ENCODE measurements around the gene CTRB2.
A peak's percentile ranks its signal among the peaks of the same experiment; 100 is the strongest.

Gene CTRB2

GRCh38 chr16:75206749-75207451 lies at the start of gene CTRB2:
Gene CTRB2 (minus strand): TSS chr16:75207161. CDS start chr16:75207141, 20 bp downstream.
- no peak for DNase-seq (ENCODE audit: low spot score)

- peak; percentile 60 for DNase-seq (ENCODE audit: low spot score)
These were observed 49.2 kb upstream of the CTRB2 start for GRCh38 chr16:75256059-75256571.

- no peak for DNase-seq (ENCODE audit: low spot score)
These were observed 47.4 kb upstream of the CTRB2 start for GRCh38 chr16:75254359-75254837.

- no peak for DNase-seq (ENCODE audit: low spot score)
These were observed 46.3 kb upstream of the CTRB2 start for GRCh38 chr16:75252946-75253911.

- no peak for DNase-seq (ENCODE audit: low spot score)
These were observed 45.3 kb upstream of the CTRB2 start for GRCh38 chr16:75252049-75252864.

- DNase-seq (ENCODE audit: low spot score): peak; percentile 92
These were observed 44.5 kb upstream of the CTRB2 start, which contains the start of gene BCAR1 for GRCh38 chr16:75251280-75252048. Gene BCAR1 (minus strand): TSS chr16:75251624. CDS start chr16:75251482, 142 bp downstream.

- no peak for DNase-seq (ENCODE audit: low spot score)
These were observed 43.9 kb upstream of the CTRB2 start for GRCh38 chr16:75250809-75251279.

- no peak for DNase-seq (ENCODE audit: low spot score)
These were observed 43.3 kb upstream of the CTRB2 start for GRCh38 chr16:75250089-75250808.

- DNase-seq (ENCODE audit: low spot score): no peak
These were observed 42.5 kb upstream of the CTRB2 start for GRCh38 chr16:75249441-75249840.

- DNase-seq (ENCODE audit: low spot score): peak; percentile 71
These were observed 41.8 kb upstream of the CTRB2 start for GRCh38 chr16:75248536-75249380.

GRCh38 chr16:75248142-75248535 lies 41.2 kb upstream of the CTRB2 start:
- DNase-seq (ENCODE audit: low spot score): peak; percentile 93

- DNase-seq (ENCODE audit: low spot score): peak; percentile 96
These were observed 40.3 kb upstream of the CTRB2 start for GRCh38 chr16:75247249-75247648.

GRCh38 chr16:75246504-75247205 lies 39.7 kb upstream of the CTRB2 start:
- no peak for DNase-seq (ENCODE audit: low spot score)

GRCh38 chr16:75244844-75245758 lies 38.1 kb upstream of the CTRB2 start:
- peak; percentile 99 for DNase-seq (ENCODE audit: low spot score)

- DNase-seq (ENCODE audit: low spot score): peak; percentile 58
These were observed 37.4 kb upstream of the CTRB2 start for GRCh38 chr16:75244225-75244809.

- DNase-seq (ENCODE audit: low spot score): no peak
These were observed 36.8 kb upstream of the CTRB2 start for GRCh38 chr16:75243667-75244224.

Measured in globus pallidus (tissue), 1 donor.